ENCODE data around the gene IQGAP3. TPM values are rescaled to one million over a fixed set of nuclear protein-coding genes. Genes with fewer than 3 reads are reported as not detected.

IQGAP3 gene
- total and polyA plus RNA-seq, 2 experiments from 2014 or later = 11.9 to 31.8 TPM

DNA sequence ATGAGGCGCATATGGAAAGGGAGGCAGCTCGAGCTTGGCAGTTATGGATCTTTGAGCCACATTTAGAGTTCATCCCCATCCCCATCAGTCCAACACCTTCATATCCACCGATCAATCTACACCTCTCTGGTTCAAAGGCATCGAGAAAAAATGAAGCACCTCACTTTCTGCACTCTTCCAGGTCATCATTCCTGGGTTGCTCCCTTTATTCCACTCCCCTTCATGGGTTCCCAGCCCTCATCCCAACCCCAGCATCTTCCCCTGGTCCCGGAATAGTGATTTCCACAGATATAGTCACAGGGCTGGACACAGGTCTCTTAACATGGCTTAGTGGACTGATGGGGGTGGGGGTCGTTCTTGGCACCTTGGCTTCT, 47.2 kb upstream of the IQGAP3 start:
- Mint-ChIP-seq H3K4me1 (peaks cover 10% of the 10 kb centered on the region), H3K27ac (no peak overlapping the region), H3K36me3 (ENCODE audit: low read depth) (no peaks in the 10 kb centered on the region), H3K9me3 (no peaks in the 10 kb centered on the region; the same call in 2 of the 3 replicates), H3K27me3 (ENCODE audit: insufficient read depth, low read depth, poor library complexity) (peaks cover 43% of the 10 kb centered on the region), H3K4me3 (no peak overlapping the region)
- H3K4me3 ChIP-seq = no peak overlapping the region
- H3K27ac ChIP-seq (ENCODE audit: low read depth) = no peak overlapping the region
- H2AFZ ChIP-seq = no peak overlapping the region
- H3K4me2 ChIP-seq = no peak overlapping the region; the same call in 1 of the 2 replicates
- no peaks in the 10 kb centered on the region for H3K79me2 ChIP-seq (replicated peaks; ENCODE audit: insufficient read depth)
- ATAC-seq (no peak), DNase-seq (ENCODE audit: low spot score) (no peak)
- H3F3A ChIP-seq (replicated peaks; ENCODE audit: low read depth) = 0 out of 2 replicates have a peak, but pooled peaks cover 10% of the 10 kb centered on the region
- no peaks in the 10 kb centered on the region for H3K36me3 ChIP-seq (ENCODE audit: insufficient read depth)
- H3K9me2 ChIP-seq (ENCODE audit: insufficient read depth) = no peaks in the 10 kb centered on the region
- TF ChIP-seq EZH2phosphoT487 (IDR thresholded peaks at IDR 0.05; ENCODE audit: unreplicated experiment) (no peak), ZNF331 (CRISPR knock-in tag; IDR thresholded peaks at IDR 0.05; ENCODE audit: low read depth) (no peak)
- TF ChIP-seq, protein P1, sequence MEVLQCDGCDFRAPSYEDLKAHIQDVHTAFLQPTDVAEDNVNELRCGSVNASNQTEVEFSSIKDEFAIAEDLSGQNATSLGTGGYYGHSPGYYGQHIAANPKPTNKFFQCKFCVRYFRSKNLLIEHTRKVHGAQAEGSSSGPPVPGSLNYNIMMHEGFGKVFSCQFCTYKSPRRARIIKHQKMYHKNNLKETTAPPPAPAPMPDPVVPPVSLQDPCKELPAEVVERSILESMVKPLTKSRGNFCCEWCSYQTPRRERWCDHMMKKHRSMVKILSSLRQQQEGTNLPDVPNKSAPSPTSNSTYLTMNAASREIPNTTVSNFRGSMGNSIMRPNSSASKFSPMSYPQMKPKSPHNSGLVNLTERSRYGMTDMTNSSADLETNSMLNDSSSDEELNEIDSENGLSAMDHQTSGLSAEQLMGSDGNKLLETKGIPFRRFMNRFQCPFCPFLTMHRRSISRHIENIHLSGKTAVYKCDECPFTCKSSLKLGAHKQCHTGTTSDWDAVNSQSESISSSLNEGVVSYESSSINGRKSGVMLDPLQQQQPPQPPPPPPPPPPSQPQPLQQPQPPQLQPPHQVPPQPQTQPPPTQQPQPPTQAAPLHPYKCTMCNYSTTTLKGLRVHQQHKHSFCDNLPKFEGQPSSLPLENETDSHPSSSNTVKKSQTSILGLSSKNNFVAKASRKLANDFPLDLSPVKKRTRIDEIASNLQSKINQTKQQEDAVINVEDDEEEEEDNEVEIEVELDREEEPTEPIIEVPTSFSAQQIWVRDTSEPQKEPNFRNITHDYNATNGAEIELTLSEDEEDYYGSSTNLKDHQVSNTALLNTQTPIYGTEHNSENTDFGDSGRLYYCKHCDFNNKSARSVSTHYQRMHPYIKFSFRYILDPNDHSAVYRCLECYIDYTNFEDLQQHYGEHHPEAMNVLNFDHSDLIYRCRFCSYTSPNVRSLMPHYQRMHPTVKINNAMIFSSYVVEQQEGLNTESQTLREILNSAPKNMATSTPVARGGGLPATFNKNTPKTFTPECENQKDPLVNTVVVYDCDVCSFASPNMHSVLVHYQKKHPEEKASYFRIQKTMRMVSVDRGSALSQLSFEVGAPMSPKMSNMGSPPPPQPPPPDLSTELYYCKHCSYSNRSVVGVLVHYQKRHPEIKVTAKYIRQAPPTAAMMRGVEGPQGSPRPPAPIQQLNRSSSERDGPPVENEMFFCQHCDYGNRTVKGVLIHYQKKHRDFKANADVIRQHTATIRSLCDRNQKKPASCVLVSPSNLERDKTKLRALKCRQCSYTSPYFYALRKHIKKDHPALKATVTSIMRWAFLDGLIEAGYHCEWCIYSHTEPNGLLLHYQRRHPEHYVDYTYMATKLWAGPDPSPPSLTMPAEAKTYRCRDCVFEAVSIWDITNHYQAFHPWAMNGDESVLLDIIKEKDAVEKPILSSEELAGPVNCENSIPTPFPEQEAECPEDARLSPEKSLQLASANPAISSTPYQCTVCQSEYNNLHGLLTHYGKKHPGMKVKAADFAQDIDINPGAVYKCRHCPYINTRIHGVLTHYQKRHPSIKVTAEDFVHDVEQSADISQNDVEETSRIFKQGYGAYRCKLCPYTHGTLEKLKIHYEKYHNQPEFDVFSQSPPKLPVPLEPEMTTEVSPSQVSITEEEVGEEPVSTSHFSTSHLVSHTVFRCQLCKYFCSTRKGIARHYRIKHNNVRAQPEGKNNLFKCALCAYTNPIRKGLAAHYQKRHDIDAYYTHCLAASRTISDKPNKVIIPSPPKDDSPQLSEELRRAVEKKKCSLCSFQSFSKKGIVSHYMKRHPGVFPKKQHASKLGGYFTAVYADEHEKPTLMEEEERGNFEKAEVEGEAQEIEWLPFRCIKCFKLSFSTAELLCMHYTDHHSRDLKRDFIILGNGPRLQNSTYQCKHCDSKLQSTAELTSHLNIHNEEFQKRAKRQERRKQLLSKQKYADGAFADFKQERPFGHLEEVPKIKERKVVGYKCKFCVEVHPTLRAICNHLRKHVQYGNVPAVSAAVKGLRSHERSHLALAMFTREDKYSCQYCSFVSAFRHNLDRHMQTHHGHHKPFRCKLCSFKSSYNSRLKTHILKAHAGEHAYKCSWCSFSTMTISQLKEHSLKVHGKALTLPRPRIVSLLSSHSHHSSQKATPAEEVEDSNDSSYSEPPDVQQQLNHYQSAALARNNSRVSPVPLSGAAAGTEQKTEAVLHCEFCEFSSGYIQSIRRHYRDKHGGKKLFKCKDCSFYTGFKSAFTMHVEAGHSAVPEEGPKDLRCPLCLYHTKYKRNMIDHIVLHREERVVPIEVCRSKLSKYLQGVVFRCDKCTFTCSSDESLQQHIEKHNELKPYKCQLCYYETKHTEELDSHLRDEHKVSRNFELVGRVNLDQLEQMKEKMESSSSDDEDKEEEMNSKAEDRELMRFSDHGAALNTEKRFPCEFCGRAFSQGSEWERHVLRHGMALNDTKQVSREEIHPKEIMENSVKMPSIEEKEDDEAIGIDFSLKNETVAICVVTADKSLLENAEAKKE (CRISPR knock-in tag; IDR thresholded peaks at IDR 0.05) = no peak
- TF ChIP-seq, protein P2, sequence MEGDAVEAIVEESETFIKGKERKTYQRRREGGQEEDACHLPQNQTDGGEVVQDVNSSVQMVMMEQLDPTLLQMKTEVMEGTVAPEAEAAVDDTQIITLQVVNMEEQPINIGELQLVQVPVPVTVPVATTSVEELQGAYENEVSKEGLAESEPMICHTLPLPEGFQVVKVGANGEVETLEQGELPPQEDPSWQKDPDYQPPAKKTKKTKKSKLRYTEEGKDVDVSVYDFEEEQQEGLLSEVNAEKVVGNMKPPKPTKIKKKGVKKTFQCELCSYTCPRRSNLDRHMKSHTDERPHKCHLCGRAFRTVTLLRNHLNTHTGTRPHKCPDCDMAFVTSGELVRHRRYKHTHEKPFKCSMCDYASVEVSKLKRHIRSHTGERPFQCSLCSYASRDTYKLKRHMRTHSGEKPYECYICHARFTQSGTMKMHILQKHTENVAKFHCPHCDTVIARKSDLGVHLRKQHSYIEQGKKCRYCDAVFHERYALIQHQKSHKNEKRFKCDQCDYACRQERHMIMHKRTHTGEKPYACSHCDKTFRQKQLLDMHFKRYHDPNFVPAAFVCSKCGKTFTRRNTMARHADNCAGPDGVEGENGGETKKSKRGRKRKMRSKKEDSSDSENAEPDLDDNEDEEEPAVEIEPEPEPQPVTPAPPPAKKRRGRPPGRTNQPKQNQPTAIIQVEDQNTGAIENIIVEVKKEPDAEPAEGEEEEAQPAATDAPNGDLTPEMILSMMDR (conservative IDR thresholded peaks at IDR 0.05; ENCODE audit: low read depth in 2 of 2) = no peak
- peaks cover 13% of the 10 kb centered on the region; the same call in 1 of the 2 replicates for H3K4me1 ChIP-seq (ENCODE audit: insufficient read depth)
- peaks cover 52% of the 10 kb centered on the region for H3K27me3 ChIP-seq (ENCODE audit: insufficient read depth)
- H4K20me1 ChIP-seq (replicated peaks; ENCODE audit: insufficient read depth) = no peaks in the 10 kb centered on the region

All from GM23338 (cell line).